Kidney epithelial cell (primary cell): ENCODE results near the gene CPXM1. TPM values are rescaled to one million over a fixed set of nuclear protein-coding genes. Genes with fewer than 3 reads are reported as not detected.

Source experiments
- DNase-seq: peaks from one replicate; pipeline ENCODE4 v3.0.0-alpha.2; 2010; ENCODE audit warnings: low read depth
- H3K27me3 ChIP-seq: 2 replicates; pipeline ENCODE4 v1.6.0; 2011; ENCODE audit warnings: low read length; ENCODE audit not compliant: control insufficient read depth, insufficient read depth
- H3K36me3 ChIP-seq: 2 replicates; pipeline ENCODE4 v1.5.1; 2011; ENCODE audit warnings: low read length; ENCODE audit not compliant: control insufficient read depth, insufficient read depth
- H3K4me3 ChIP-seq: 2 replicates; pipeline ENCODE4 v1.5.1; 2011; ENCODE audit warnings: low read depth, mild to moderate bottlenecking, control low read depth, low read length
- CTCF ChIP-seq: IDR thresholded peaks from 2 replicates; pipeline ENCODE4 v1.5.1; 2011; ENCODE audit warnings: mild to moderate bottlenecking, moderate library complexity, low read length, control low read depth, inconsistent platforms; ENCODE audit not compliant: insufficient read depth, poor library complexity, severe bottlenecking
- total RNA-seq: library from RNA; depleted of rRNA; stranded (reverse); fragments of >200 nt; gene quantifications from 2 replicates; pipeline ENCODE4 v1.2.3, GENCODE V29; 2015

Gene CPXM1
- total RNA-seq, 1 donor from 2014 or later, result 68.7 TPM

- Histone ChIP-seq H3K36me3 (no peaks in the 10 kb centered on the region), H3K27me3 (peaks cover 70% of the 10 kb centered on the region), H3K4me3 (no peak overlapping the region)
- no peak for TF ChIP-seq CTCF
- DNase-seq, result no peak
These were observed 880 bp upstream of the CPXM1 start for GRCh38 chr20:2801286-2801728.

GRCh38 chr20:2799688-2800520 is 523 bp downstream of the CPXM1 start:
- no peak for TF ChIP-seq CTCF
- DNase-seq, result no peak
- Histone ChIP-seq H3K36me3 (no peaks in the 10 kb centered on the region), H3K27me3 (peaks cover 59% of the 10 kb centered on the region), H3K4me3 (peak overlapping the region; percentile 51)

GRCh38 chr20:2799271-2799670 is 1.2 kb downstream of the CPXM1 start:
- H3K4me3 ChIP-seq, result peak overlapping the region; percentile 51
- TF ChIP-seq CTCF, result no peak
- DNase-seq, result no peak
- H3K27me3 ChIP-seq, result peaks cover 53% of the 10 kb centered on the region
- no peaks in the 10 kb centered on the region for H3K36me3 ChIP-seq

GRCh38 chr20:2798814-2799213 is 1.6 kb downstream of the CPXM1 start:
- H3K36me3 ChIP-seq, result no peaks in the 10 kb centered on the region
- no peak overlapping the region for H3K4me3 ChIP-seq
- TF ChIP-seq CTCF, result no peak
- peaks cover 48% of the 10 kb centered on the region for H3K27me3 ChIP-seq
- no peak for DNase-seq

- H3K4me3 ChIP-seq, result no peak overlapping the region
- no peaks in the 10 kb centered on the region for H3K36me3 ChIP-seq
- no peak for DNase-seq
- peaks cover 44% of the 10 kb centered on the region for H3K27me3 ChIP-seq
- no peak for TF ChIP-seq CTCF
These were observed 2.2 kb downstream of the CPXM1 start for GRCh38 chr20:2798095-2798805.
